Activated naive CD4-positive, alpha-beta T cell treated with anti-CD3 and anti-CD28 coated beads, Interleukin-2, amount 50 U/mL, for 16 hours (primary cell): ENCODE data around the gene C16orf74.
A peak's percentile ranks its signal among the peaks of the same experiment; 100 is the strongest.

Experiments
- DNase-seq: peaks from one replicate; pipeline ENCODE4 v3.0.0-alpha.2; 2020

Gene C16orf74

GRCh38 chr16:85689950-85690320 lies 61.0 kb downstream of the C16orf74 start:
- no peak for DNase-seq

- DNase-seq = no peak
Measured at GRCh38 chr16:85689285-85689949, 61.5 kb downstream of the C16orf74 start.

GRCh38 chr16:85688586-85689284 lies 62.2 kb downstream of the C16orf74 start, which contains the start of gene GINS2:
TSS of gene GINS2 (minus strand) at chr16:85688954. CDS start at chr16:85688898, 56 bp downstream.
- DNase-seq = peak; percentile 94

GRCh38 chr16:85687651-85688471 lies 63.0 kb downstream of the C16orf74 start:
- peak; percentile 21 for DNase-seq

- no peak for DNase-seq
Measured at GRCh38 chr16:85686912-85687591, 63.8 kb downstream of the C16orf74 start.

GRCh38 chr16:85685251-85685650 lies 65.6 kb downstream of the C16orf74 start:
- no peak for DNase-seq

GRCh38 chr16:85683363-85683762 lies 67.5 kb downstream of the C16orf74 start:
- DNase-seq = no peak

- no peak for DNase-seq
Measured at GRCh38 chr16:85682516-85682915, 68.4 kb downstream of the C16orf74 start.

- DNase-seq = no peak
Measured at GRCh38 chr16:85681255-85681654, 69.6 kb downstream of the C16orf74 start.

GRCh38 chr16:85680352-85680944 lies 70.4 kb downstream of the C16orf74 start:
- no peak for DNase-seq

- no peak for DNase-seq
Measured at GRCh38 chr16:85679870-85680269, 71.0 kb downstream of the C16orf74 start.

- DNase-seq = no peak
Measured at GRCh38 chr16:85678821-85679220, 72.1 kb downstream of the C16orf74 start.

GRCh38 chr16:85678016-85678415 lies 72.9 kb downstream of the C16orf74 start:
- DNase-seq = no peak

GRCh38 chr16:85677383-85677967 lies 73.4 kb downstream of the C16orf74 start:
- DNase-seq = no peak

- no peak for DNase-seq
Measured at GRCh38 chr16:85676466-85676865, 74.4 kb downstream of the C16orf74 start.

- no peak for DNase-seq
Measured at GRCh38 chr16:85675251-85675874, 75.5 kb downstream of the C16orf74 start.

GRCh38 chr16:85674828-85675227 lies 76.1 kb downstream of the C16orf74 start:
- no peak for DNase-seq

- no peak for DNase-seq
Measured at GRCh38 chr16:85674418-85674755, 76.5 kb downstream of the C16orf74 start.

GRCh38 chr16:85673529-85674417 lies 77.1 kb downstream of the C16orf74 start:
- DNase-seq = no peak

GRCh38 chr16:85670840-85671239 lies 80.1 kb downstream of the C16orf74 start:
- DNase-seq = no peak
